Stimulated activated CD8-positive, alpha-beta memory T cell treated with anti-CD3 and anti-CD28 coated beads, Interleukin-2, amount 100 ng/mL, for 1 hour (primary cell): ENCODE results near the gene HSPA1B.
A peak's percentile ranks its signal among the peaks of the same experiment; 100 is the strongest.
"Not testable (repeated sequence)": the region's sequence is repeated elsewhere in the genome, so short reads cannot be mapped to it uniquely, and the experiment has no call there.

Experiments used
- DNase-seq, 2 donors: peaks; one replicate each; pipeline ENCODE4 v3.0.0-alpha.2; 2020; ENCODE audit warnings: low read depth in 2 of 2

Gene HSPA1B

DNA sequence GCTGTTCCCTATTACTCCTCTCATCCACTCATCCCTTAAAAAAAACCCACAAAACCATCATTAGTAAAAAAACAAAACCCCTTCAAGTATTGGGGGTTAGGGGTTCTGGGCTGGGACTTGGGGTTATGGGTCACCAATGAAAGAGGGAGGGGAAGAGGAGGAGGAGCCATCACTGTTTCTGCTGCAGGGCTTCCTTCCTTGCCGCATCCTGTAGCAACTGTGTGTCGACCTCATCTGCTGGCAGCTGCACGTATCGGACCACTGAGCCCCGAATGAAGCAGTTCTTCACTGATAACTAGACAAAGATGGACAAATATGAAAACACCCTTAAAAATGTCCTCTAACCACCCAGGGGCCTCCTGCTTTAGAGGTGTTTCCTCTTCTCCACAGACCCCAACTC lies 29.9 kb upstream of the HSPA1B start:
- no peak for DNase-seq

- no peak for DNase-seq
These were observed 27.8 kb upstream of the HSPA1B start for GRCh38 chr6:31799781-31800180.

GRCh38 chr6:31801031-31801927 lies 26.3 kb upstream of the HSPA1B start:
- DNase-seq = not testable (repeated sequence)

DNA sequence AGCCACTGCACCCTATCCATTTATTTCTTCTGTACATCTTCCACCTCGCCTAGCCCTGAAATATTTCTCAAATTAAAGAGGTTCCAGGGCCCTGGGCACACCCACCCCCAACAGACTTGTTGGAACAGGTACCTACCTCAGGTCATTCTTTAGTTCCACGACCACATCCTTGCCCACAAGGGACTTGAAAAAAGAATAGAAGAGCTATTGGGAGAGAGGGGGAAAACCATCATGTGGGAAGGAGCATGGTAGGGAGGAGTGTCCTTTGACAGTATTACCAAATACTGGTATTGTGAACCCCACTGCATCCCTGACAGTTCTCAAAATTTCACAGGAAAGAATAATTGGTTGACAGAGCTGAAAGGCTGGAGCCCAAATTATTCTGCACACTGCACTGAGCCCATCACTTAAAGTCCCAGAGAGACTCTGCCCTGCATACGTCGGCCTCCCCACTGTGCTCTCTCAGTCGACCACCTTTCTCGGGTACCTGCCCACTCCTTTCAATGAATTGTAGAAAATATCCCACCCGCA lies 21.5 kb upstream of the HSPA1B start:
- DNase-seq = no peak

GRCh38 chr6:31806470-31807272 lies 20.9 kb upstream of the HSPA1B start, which contains the start of gene LSM2:
LSM2 (minus strand) TSS chr6:31806966; CDS start chr6:31806757, 209 bp downstream.
- DNase-seq = peak; percentile 91 to 95

DNA sequence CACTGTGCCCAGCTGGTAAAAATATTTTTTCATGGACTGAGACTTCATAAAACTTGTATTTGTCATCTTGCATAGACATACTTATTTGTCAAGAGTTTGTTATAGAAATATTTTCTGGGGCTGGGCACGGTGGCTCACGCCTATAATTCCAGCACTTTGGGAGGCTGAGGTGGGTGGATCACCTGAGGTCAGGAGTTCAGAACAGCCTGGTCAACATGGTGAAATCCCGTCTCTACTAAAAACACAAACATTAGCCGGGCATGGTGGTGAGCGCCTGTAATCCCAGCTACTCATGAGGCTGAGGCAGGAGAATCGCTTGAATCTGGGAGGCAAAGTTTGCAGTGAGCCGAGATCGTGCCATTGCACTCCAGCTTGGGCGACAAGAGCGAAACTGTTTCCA lies 18.9 kb upstream of the HSPA1B start:
- DNase-seq = not testable (repeated sequence)

- DNase-seq = no peak
These were observed 15.9 kb upstream of the HSPA1B start for GRCh38 chr6:31811645-31812044.

- no peak for DNase-seq
These were observed 14.1 kb upstream of the HSPA1B start for GRCh38 chr6:31813465-31813849.

DNA sequence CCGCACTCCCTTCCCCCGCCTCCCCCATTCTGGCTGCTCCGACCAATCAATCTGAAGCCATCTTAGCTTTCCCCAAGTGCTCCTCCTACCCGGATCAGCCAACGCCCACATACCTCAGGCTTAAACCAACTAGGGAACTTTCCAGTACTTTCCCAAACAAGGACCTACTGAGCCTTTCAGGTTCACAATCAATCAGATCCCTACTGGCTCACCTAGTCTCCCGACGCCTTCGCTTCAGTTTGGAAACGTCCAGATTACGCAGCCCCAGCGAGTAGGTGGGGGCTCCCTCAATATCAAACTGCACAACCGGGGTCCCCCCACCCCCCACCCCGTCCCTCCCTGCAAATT lies 12.9 kb upstream of the HSPA1B start:
- DNase-seq = peak in 1 of 2 donors; percentile 51

- peak; percentile 44 to 53 for DNase-seq
These were observed 12.3 kb upstream of the HSPA1B start, which contains the start of the genes HSPA1A and HSPA1L for GRCh38 chr6:31815025-31815838. HSPA1A (plus strand) TSS chr6:31815543; CDS start chr6:31815757, 214 bp downstream. HSPA1L (minus strand) TSS chr6:31815283; CDS start chr6:31811972, 3,311 bp downstream.

DNA sequence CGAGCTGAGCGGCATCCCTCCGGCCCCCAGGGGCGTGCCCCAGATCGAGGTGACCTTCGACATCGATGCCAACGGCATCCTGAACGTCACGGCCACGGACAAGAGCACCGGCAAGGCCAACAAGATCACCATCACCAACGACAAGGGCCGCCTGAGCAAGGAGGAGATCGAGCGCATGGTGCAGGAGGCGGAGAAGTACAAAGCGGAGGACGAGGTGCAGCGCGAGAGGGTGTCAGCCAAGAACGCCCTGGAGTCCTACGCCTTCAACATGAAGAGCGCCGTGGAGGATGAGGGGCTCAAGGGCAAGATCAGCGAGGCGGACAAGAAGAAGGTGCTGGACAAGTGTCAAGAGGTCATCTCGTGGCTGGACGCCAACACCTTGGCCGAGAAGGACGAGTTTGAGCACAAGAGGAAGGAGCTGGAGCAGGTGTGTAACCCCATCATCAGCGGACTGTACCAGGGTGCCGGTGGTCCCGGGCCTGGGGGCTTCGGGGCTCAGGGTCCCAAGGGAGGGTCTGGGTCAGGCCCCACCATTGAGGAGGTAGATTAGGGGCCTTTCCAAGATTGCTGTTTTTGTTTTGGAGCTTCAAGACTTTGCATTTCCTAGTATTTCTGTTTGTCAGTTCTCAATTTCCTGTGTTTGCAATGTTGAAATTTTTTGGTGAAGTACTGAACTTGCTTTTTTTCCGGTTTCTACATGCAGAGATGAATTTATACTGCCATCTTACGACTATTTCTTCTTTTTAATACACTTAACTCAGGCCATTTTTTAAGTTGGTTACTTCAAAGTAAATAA lies 10.2 kb upstream of the HSPA1B start:
- not testable (repeated sequence) for DNase-seq

GRCh38 chr6:31817929-31818511 lies 9.5 kb upstream of the HSPA1B start:
- not testable (repeated sequence) for DNase-seq

DNA sequence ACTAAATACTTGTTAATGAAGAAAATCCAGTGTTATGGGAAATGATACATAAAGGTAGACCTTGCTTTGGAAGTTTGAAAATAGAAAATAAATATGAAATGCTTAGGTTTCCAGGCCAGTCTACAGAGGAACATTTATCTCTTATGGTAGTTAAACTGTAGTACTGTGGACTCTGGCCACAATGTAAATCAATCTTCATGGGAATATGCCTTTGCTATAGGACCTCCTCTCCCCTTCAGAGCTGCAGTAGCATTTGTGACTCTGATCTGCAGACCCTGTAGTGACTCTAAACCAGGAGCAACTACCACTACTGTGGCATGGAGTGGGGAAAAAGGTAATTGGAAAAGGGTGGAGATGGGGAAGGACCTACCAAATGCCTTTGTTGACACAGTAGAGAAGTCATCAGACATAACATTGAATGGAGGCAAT lies 7.7 kb upstream of the HSPA1B start:
- DNase-seq = no peak

DNA sequence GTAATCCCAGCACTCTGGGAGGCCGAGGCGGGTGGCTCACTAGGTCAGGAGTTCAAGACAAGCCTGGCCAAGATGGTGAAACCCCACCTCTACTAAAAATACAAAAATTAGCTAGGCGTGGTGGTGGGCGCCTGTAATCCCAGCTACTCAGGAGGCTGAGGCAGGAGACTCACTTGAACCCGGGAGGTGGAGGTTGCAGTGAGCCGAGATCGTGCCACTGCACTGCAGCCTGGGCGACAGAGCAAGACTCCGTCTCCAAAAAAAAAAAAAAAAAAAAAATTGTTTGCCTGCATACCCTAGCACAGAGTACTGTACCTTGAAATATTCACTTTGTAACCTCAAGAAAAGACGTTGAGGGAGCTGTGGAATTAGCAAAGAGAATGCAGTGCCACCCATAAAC lies 7.1 kb upstream of the HSPA1B start:
- not testable (repeated sequence) for DNase-seq

DNA sequence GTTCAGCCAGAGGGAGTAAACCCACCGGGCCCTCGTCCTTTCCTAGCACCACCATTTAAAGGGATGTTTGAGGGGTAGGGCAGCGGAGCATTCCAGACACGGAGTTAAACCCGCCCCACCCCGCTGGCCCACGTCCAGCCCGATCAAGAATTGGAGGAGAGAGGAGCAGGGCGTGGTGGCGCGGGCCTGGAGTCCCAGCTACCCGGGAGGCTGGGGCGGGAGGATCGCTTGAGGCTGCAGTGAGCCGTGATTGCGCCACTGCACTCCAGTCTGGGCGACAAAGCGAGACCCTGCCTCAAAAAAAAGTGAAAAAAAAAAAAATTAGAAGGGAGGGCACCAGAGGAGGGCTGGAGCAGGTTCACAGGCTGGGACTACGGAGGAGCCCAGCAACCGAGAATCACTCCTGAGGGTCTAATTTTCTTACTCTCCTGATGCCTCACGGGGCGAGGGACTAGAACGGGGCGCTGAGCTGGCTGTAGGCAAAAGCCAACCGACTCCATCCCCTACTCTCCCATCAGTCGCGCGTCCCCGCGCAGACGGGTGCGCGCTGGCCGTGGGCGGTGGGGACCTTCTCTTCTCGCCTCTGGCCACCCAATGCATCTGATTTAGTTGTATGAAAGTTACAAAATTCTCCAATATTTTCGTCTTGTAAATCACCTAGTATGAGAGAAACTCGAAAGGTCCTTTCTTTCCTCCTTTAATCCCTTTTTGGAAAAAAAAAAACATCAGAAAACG lies 6.1 kb upstream of the HSPA1B start:
- DNase-seq = peak in 1 of 2 donors; percentile 32

GRCh38 chr6:31822036-31822821 lies 5.3 kb upstream of the HSPA1B start:
- peak; percentile 39 to 42 for DNase-seq

DNA sequence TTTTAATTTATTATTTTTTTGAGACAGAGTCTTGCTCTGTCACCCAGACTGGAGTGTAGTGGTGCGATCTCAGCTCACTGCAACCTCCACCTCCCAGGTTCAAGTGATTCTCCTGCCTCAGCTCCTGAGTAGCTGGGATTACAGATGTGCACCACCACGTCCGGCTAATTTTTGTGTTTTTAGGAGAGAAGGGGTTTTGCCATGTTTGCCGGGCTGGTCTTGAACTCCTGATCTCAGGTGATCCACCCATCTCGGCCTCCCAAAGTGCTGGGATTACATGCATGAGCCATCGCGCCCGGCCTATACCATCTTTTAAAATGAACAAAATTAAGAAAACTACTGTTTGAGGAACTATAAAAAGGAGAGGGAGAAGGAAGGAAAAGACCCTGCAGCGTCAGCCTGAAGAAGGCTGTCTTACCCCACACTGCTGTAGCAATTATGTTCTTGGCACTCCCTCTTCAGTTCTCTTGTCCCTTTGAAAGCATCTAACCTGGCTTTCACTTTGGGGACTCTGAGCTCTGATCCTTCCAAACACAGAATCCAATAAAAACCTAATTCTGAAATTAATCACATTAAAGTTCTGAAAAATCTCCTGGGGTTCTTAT lies 3.8 kb upstream of the HSPA1B start:
- DNase-seq = not testable (repeated sequence)

GRCh38 chr6:31825553-31825952 lies 2.0 kb upstream of the HSPA1B start:
- no peak for DNase-seq
